ENCODE results near the gene LTB4R2.

LTB4R2 gene

DNA sequence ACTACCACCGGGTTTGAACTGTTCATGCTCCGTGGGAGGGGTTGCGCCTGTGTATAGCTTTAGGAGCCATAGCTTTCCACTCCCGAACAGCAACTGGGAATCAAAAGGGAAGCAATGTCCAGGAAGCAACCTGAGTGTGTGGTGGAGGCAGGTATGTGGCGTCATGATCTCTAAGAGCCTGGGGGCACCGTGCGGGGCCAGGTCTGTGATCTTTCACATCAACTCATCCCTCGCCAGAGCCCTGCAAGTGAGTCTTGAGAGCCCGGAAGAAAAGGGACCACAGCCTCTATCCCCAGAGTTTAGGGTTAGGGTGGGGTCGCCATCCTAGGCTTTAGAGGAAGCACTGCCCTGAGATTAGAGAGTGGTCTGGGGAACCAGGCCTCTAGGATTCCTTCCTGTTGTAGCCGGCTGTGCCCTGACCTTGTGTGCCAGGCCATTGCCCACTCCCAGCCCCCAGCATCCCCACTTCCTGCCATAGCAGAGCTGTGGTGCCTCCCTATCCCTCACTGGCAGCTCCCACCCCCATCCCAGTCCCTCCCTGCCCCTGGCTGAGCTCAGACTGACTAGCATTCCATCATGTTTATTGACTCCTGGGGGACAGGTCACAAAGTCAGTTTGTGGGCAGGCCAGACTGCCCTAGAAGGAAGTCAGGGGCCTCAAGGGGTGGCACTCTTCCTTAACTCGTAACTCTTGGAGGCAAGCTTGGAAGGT is 25.7 kb downstream of the LTB4R2 start:
- no peak overlapping the region for H3K4me3 ChIP-seq (ENCODE audit: low read depth, low read length)
- TF ChIP-seq, protein P1, sequence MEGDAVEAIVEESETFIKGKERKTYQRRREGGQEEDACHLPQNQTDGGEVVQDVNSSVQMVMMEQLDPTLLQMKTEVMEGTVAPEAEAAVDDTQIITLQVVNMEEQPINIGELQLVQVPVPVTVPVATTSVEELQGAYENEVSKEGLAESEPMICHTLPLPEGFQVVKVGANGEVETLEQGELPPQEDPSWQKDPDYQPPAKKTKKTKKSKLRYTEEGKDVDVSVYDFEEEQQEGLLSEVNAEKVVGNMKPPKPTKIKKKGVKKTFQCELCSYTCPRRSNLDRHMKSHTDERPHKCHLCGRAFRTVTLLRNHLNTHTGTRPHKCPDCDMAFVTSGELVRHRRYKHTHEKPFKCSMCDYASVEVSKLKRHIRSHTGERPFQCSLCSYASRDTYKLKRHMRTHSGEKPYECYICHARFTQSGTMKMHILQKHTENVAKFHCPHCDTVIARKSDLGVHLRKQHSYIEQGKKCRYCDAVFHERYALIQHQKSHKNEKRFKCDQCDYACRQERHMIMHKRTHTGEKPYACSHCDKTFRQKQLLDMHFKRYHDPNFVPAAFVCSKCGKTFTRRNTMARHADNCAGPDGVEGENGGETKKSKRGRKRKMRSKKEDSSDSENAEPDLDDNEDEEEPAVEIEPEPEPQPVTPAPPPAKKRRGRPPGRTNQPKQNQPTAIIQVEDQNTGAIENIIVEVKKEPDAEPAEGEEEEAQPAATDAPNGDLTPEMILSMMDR (IDR thresholded peaks at IDR 0.05; ENCODE audit: insufficient read depth, low read depth, low read length, missing control alignments): no peak
- DNase-seq (ENCODE audit: low read depth): no peak

DNA sequence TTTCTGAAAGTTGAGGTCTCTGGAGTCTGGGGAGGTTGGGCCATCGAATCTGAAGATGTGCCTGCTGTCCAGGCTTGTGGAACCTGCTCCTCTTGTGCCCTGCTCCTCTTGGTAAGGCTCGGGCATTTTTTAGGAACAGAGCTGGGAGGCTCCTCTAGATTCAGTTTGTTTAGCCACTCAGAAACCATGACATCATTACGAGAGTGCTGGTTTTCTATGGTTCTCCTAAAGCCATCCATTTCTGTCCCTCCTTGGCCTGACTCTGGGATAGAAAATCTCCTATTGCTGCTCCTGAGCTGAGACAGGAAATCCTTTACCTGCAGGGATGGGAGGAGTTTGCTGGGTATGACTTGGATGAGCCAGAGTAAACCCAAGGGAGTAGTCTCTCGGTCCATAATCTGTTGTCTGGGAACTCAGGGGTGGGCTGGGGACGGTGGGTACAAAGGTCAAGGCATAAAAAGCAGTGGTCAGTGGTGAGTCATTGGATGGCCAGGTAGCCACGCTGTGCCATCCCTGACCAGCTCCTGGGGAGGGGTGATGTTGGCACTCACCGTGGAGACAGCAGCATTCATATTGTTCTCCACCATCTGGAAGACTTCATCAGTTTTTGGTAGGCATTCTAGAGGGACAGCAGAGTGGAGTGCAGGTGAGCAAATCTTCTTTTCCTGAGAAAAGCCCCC is 27.3 kb downstream of the LTB4R2 start:
- TF ChIP-seq, protein P1 (IDR thresholded peaks at IDR 0.05; ENCODE audit: insufficient read depth, low read depth, low read length, missing control alignments): no peak
- no peak for DNase-seq (ENCODE audit: low read depth)
- H3K4me3 ChIP-seq (ENCODE audit: low read depth, low read length): no peak overlapping the region

DNA sequence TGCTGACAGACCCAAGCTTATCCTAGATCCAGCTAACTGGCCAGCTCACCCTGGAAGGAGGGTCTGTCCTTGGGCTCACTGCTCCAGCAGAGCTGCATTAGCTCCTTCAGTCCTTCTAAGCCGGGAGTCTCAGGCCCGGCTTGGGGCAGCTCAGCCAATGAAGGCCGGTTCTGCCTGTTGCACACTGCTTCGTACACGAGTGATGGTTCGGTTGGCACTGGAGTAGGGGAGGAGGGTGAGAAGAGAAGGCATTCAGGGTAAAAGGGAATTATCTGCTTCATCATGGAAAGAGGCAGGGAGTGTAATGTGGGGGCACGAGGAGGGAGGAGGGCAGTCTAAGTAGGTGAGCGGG is 27.9 kb downstream of the LTB4R2 start:
- TF ChIP-seq, protein P1 (IDR thresholded peaks at IDR 0.05; ENCODE audit: insufficient read depth, low read depth, low read length, missing control alignments): no peak
- no peak overlapping the region for H3K4me3 ChIP-seq (ENCODE audit: low read depth, low read length)
- no peak for DNase-seq (ENCODE audit: low read depth)

DNA sequence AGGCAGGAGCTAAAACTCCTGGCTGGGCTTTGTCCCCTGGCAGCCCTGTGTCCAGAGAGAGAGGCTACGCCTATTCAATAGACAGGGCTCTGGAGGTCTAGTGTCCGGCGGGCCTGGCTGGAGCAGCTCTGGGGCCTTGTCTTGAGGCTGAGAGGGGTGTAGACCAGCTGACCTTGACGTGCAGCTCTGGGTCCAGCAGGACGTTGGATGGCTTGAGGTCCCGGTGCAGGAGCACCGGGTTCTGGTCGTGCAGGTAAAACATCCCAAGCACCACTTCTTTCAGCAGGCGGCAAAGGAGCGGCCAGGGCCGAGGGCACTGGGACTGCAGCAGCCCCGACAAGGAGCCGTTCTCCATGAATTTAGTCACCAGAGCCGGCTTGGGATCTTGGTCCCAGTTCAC is 28.9 kb downstream of the LTB4R2 start:
- no peak for DNase-seq (ENCODE audit: low read depth)
- TF ChIP-seq, protein P1 (IDR thresholded peaks at IDR 0.05; ENCODE audit: insufficient read depth, low read depth, low read length, missing control alignments): no peak
- peak overlapping the region; percentile 84 for H3K4me3 ChIP-seq (ENCODE audit: low read depth, low read length)

DNA sequence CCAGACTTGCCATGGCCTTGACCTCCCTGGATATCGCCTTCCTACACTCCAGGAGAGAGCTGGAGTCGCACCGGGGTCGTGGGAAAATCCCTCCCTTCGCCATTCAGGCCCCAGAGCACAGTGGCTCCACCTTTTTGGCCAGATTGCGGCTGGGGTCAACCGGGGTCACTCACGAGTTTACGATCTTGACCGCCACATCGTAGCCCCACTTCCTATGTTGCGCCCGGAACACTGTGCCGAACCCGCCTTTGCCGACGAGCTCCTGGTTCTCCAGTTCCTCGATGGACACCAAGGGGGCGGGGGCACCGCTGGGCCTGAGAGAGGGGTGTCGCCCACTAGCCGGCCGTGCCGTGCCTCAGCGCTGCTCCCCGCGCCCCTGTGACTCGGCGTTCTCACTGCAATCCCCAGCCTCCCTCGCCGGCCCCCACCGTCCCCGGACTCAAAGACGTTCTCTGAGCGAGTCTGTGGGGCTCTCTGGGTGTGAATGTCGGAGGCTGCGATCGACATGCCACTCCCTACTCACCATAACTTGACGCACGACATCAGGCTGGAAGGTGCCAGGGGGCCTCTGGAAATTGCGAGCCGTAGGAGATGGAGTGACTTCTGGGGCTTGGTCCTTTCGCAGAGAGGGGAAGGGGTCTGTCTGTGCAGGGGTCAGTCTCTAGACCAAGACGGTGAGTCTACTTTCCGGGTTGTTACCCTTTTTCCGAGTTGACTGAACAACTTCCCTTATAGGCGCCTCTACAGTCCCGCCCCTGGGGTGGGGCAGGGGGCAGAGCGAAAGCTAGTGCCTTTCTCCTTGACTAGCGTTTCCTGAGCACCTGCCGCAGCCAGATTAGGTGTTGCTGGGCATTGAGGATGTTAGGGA is 29.6 kb downstream of the LTB4R2 start, which contains the start of gene RIPK3:
RIPK3 (minus strand) TSS at position 708 of the 868 bp plus-strand sequence; CDS start at position 543, 165 bp downstream.
- DNase-seq (ENCODE audit: low read depth): peak; percentile 73
- H3K4me3 ChIP-seq (ENCODE audit: low read depth, low read length): peak within 1 kb of the TSS; percentile 84
- TF ChIP-seq, protein P1 (IDR thresholded peaks at IDR 0.05; ENCODE audit: insufficient read depth, low read depth, low read length, missing control alignments): no peak

DNA sequence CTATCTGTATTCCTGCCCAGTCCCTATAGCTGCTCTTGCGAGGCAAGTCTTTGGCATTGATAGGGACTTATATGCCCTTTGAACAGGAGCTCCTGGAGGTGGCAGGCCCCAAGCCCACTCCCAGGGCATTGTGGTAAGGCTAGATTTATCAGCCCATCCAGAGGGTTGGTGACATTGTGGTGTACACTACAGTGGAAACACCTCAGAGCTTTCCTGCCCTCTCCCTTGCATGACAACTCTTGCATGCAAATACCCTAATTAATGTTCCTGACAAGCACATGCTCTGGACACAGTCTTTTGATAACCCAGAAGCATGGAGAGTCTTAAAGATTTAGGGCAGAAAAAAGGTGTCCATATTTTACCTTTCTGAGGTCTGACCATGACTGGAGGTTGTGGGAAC is 30.7 kb downstream of the LTB4R2 start:
- TF ChIP-seq, protein P1 (IDR thresholded peaks at IDR 0.05; ENCODE audit: insufficient read depth, low read depth, low read length, missing control alignments): no peak
- DNase-seq (ENCODE audit: low read depth): no peak
- H3K4me3 ChIP-seq (ENCODE audit: low read depth, low read length): no peak overlapping the region

Data from GM12865 (cell line).